NCI-H524 treated with DMSO at 0.1 percent for 48 hours (cell line): ENCODE measurements around the gene FZR1.
"Not testable (repeated sequence)": the region's sequence is repeated elsewhere in the genome, so short reads cannot be mapped to it uniquely, and the experiment has no call there.

ENCODE experiments used
- DNase-seq: peaks from one replicate; lab custom pipeline; 2025; lab: John Stamatoyannopoulos, UW

Gene FZR1

GRCh38 chr19:3573858-3574637 is 67.9 kb downstream of the FZR1 start:
- DNase-seq = no peak

GRCh38 chr19:3575260-3575741 is 69.2 kb downstream of the FZR1 start:
- no peak for DNase-seq

GRCh38 chr19:3575949-3576673 is 70.0 kb downstream of the FZR1 start:
- no peak for DNase-seq

GRCh38 chr19:3576696-3577443 is 70.8 kb downstream of the FZR1 start:
- DNase-seq = no peak

- DNase-seq = no peak
Measured at GRCh38 chr19:3577723-3578344, 71.7 kb downstream of the FZR1 start.

GRCh38 chr19:3578390-3578789 is 72.3 kb downstream of the FZR1 start:
- no peak for DNase-seq

- no peak for DNase-seq
Measured at GRCh38 chr19:3580156-3580934, 74.2 kb downstream of the FZR1 start.

GRCh38 chr19:3581792-3582191 is 75.7 kb downstream of the FZR1 start:
- not testable (repeated sequence) for DNase-seq

GRCh38 chr19:3584036-3584802 is 78.1 kb downstream of the FZR1 start:
- DNase-seq = not testable (repeated sequence)

GRCh38 chr19:3585301-3586126 is 79.4 kb downstream of the FZR1 start, which contains the start of gene GIPC3:
Gene GIPC3, plus strand, starts transcription at chr19:3585478. Its CDS starts 120 bp downstream, at chr19:3585598.
- DNase-seq = no peak

GRCh38 chr19:3586127-3586626 is 80.1 kb downstream of the FZR1 start:
- DNase-seq = no peak

- DNase-seq = no peak
Measured at GRCh38 chr19:3586707-3587346, 80.7 kb downstream of the FZR1 start.
